NCI-H2196 (cell line): ENCODE data around the gene TRIM28.

Source experiments
- DNase-seq: peaks from one replicate; lab custom pipeline; 2025; ENCODE audit not compliant: unreplicated experiment; lab: John Stamatoyannopoulos, UW

Gene TRIM28

GRCh38 chr19:58560007-58560887 lies 16.4 kb downstream of the TRIM28 start:
- no peak for DNase-seq

GRCh38 chr19:58560921-58561320 lies 17.1 kb downstream of the TRIM28 start:
- no peak for DNase-seq

GRCh38 chr19:58561373-58562121 lies 17.7 kb downstream of the TRIM28 start:
- no peak for DNase-seq

- DNase-seq: no peak
These were observed 18.5 kb downstream of the TRIM28 start for GRCh38 chr19:58562122-58563033.

GRCh38 chr19:58563034-58563573 lies 19.2 kb downstream of the TRIM28 start:
- DNase-seq: no peak

GRCh38 chr19:58563823-58564222 lies 20.0 kb downstream of the TRIM28 start:
- DNase-seq: no peak

GRCh38 chr19:58566989-58567388 lies 23.1 kb downstream of the TRIM28 start:
- DNase-seq: no peak

GRCh38 chr19:58568453-58569130 lies 24.7 kb downstream of the TRIM28 start:
- no peak for DNase-seq

- DNase-seq: no peak
These were observed 25.5 kb downstream of the TRIM28 start for GRCh38 chr19:58569191-58569942.

- DNase-seq: no peak
These were observed 26.2 kb downstream of the TRIM28 start for GRCh38 chr19:58569943-58570670.

- no peak for DNase-seq
These were observed 27.1 kb downstream of the TRIM28 start for GRCh38 chr19:58570770-58571574.

- no peak for DNase-seq
These were observed 27.7 kb downstream of the TRIM28 start for GRCh38 chr19:58571575-58571947.

GRCh38 chr19:58572026-58572817 lies 28.4 kb downstream of the TRIM28 start:
- no peak for DNase-seq

GRCh38 chr19:58572818-58573657 lies 29.2 kb downstream of the TRIM28 start, which contains the start of gene MZF1:
Gene MZF1 (minus strand): TSS chr19:58573335. CDS start chr19:58571389, 1,946 bp downstream.
- DNase-seq: no peak

GRCh38 chr19:58573658-58574164 lies 29.8 kb downstream of the TRIM28 start:
- DNase-seq: no peak
